GM19328 (cell line): ENCODE measurements around the gene CELA2B.

Experiments
- ATAC-seq: cut with Tn5 transposase; IDR thresholded peaks from one replicate; pipeline ENCODE4 v1.9.1; 2021; ENCODE audit warnings: mild to moderate bottlenecking, moderate library complexity; ENCODE audit not compliant: unreplicated experiment

CELA2B gene

DNA sequence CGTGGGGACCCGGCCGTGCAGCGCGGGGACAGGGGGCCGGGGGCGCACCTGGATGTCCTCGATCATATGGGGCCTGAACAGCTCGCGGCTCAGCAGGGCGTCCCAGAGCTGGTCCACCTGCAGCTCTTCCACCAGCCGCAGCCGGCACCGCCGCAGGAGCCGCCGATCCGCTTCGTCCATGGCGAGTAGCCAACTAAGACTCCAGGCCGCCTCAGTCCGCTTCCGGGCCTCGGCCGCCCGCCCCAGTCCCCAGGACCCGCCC is 48.0 kb downstream of the CELA2B start, which contains the start of gene CASP9:
CASP9 (minus strand) TSS at position 195 of the 262 bp plus-strand sequence; CDS start at position 180, 15 bp downstream.
- ATAC-seq: no peak

DNA sequence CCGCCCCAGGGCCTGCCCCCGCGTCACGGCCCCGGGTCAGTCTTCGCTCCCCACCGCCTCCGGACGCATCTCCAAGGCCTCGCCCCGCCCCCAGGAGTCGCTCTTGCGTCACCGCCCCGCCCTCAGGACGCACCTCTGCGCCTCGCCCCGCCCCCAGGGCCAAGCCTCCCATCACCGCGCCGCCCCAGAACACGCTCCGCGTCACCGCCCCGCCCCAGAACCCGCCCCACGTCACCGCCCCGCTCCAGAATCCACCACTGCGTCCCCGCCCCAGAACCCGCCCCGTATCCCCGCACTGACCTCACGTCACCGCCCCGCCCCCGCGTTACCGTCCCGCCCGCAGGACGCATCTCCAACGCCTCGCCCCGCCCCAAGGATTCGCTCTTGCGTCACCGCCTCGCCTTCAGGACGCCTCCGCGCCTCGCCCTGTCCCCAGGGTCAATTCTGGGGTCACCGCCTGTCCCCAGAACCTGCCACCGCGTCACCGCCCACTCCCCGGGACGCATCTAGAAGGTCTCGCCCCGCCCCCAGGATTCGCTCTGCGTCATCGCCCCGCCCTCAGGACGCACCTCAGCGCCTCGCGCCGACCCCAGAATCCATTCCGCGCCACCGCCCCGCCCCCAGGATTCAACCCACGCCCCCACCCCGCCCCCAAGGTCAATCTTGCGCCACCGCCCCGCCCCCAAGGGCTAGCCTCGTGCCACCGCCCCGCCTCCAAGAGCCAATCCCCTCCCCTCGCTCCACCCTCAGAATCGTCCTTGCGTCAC is 48.6 kb downstream of the CELA2B start:
- ATAC-seq: peak; percentile 40

GRCh38 chr1:15525050-15526020 is 49.4 kb downstream of the CELA2B start:
- no peak for ATAC-seq

GRCh38 chr1:15526021-15526489 is 50.2 kb downstream of the CELA2B start:
- ATAC-seq: no peak

DNA sequence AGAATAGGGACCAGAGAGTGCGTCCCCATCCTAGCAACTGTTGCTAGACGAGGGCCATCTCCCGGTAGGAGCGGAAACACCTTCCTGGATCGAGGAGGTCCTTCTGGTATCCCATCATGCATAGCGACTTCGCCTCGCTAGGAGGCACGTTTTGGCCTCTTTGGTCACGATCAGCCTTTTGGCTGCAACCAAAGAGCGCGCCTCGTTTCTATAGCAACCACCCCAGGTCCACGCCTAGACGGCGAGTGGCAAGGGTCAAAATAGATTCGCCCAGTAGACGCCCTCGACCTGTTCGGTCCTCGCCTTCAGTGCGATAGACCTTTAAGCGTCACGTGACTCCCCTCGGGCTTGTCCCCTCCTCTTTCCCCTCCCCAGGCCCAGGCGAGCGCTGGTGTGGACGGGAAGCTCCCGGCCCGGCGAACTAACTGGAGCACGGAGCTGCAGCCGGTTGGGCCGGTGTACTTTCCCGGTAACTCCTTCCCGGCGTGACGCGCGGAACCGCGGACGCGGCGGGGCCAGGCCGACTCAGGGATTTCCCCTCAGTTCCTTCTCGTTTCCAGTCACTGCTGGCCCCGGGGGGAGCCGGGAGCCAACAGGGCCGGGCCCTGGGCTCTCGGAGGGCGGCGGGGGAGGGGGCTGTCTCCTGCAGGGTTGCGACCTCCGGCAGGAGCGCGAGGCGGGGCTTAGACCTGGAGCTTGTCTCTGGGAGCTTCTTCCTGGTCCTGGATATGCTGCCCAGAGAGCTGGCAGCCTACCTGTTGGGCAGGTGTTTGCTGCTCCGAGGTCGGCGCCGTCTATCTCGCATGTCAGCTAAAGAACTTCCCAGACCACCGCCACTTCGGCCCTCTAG is 50.8 kb downstream of the CELA2B start, which contains the start of gene DNAJC16:
DNAJC16 (plus strand) TSS at position 359 of the 850 bp plus-strand sequence. CDS start 2,258 bp downstream, outside the sequence.
- peak; percentile 54 for ATAC-seq

- ATAC-seq: no peak
These were observed 55.1 kb downstream of the CELA2B start for GRCh38 chr1:15531003-15531402.

DNA sequence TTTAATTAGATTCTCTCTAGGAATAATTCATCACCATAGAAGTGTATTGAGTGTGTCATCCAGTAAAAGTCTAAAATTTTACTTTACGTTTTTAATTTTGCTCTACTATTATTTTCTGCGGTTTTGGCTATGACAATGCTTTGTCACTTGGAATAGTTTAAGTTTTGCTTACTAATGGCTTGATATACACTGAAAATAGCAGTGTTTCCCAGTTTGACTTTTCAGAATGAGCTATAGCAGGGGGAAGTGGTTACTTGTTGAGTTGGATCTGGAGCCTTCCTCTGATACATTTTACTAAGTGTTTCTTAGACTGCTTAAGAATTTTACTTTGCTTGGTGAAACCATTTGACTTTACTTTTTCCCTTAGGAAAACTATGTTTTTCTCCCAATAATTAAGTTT is 55.8 kb downstream of the CELA2B start:
- ATAC-seq: no peak

GRCh38 chr1:15538771-15539170 is 62.9 kb downstream of the CELA2B start:
- ATAC-seq: no peak

DNA sequence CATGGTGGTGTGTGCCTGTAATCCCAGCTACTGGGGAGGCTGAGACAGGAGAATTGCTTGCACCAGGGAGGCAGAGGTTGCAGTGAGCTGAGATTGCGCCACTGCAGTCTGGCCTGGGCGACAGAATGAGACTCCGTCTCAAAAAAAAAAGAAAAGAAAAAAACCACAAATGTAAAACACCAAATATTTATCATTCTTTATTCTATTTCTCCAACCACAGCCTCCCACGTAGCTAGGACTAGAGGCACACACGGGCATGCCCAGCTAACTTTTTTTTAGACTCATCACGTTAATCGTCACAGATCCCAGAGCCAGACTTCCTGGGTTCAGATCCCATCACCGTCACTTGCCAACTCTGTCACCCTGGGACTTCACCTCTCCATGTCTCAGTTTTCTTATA is 64.3 kb downstream of the CELA2B start:
- ATAC-seq: no peak
